Transverse colon (tissue), 4 donors: ENCODE results near the gene RAB17. TPM values are rescaled to one million over a fixed set of nuclear protein-coding genes. Genes with fewer than 3 reads are reported as not detected.
"Not testable (repeated sequence)": the region's sequence is repeated elsewhere in the genome, so short reads cannot be mapped to it uniquely, and the experiment has no call there.

Experiments used
- DNase-seq: peaks from one replicate; pipeline ENCODE4 v3.0.0-alpha.2; 2019
- H3K27ac ChIP-seq, 4 donors: fragments of 200-600 bp; sonication (generic); 2 replicates each; pipeline ENCODE4 v1.5.1; 2016 to 2018; ENCODE audit warnings: inconsistent platforms in 4 of 4
- H3K27me3 ChIP-seq: fragments of 200-600 bp; sonication (generic); 2 replicates; pipeline ENCODE4 v1.5.1; 2017; ENCODE audit warnings: inconsistent platforms
- H3K36me3 ChIP-seq, 4 donors: fragments of 200-600 bp; sonication (generic); 2 replicates each; pipeline ENCODE4 v1.5.1; 2017 to 2019; ENCODE audit warnings: inconsistent platforms in 4 of 4
- H3K4me1 ChIP-seq, 4 donors: fragments of 200-600 bp; sonication (generic); 2 replicates each; pipeline ENCODE4 v1.5.1; 2017 to 2020; ENCODE audit warnings: inconsistent platforms in 4 of 4
- H3K4me3 ChIP-seq, 4 donors: fragments of 200-600 bp; sonication (generic); 1 replicate in 1 of 4; 2 replicates in 3 of 4; pipeline versions ENCODE4 v1.5.1 to v1.6.1; 2017 to 2019; ENCODE audit warnings: inconsistent platforms in 4 of 4
- H3K9me3 ChIP-seq, 2 donors: fragments of 200-600 bp; sonication (generic); 2 replicates each; pipeline ENCODE4 v1.5.1; 2017 to 2019; ENCODE audit warnings: inconsistent platforms in 2 of 2
- CTCF ChIP-seq, 5 experiments: fragments of 200-600 bp in 3 of 5; fragments of 450-650 bp in 2 of 5; sonication (generic) in 3 of 5; IDR thresholded peaks; 1 replicate in 2 of 5; 2 replicates in 3 of 5; pipeline ENCODE4 v1.5.1; 2016 to 2017; ENCODE audit warnings: antibody characterized with exemption in 5 of 5, inconsistent platforms in 3 of 5, mild to moderate bottlenecking in 2 of 5, moderate library complexity in 1 of 5
- EP300 ChIP-seq: sonication (generic); formaldehyde crosslinking; IDR thresholded peaks from one replicate; pipeline ENCODE4 v1.6.1; 2017; ENCODE audit warnings: antibody characterized with exemption, low read depth
- POLR2A ChIP-seq: fragments of 450-650 bp; IDR thresholded peaks from one replicate; pipeline ENCODE4 v1.6.1; 2016; ENCODE audit warnings: antibody characterized with exemption, mild to moderate bottlenecking, moderate library complexity
- POLR2AphosphoS5 ChIP-seq, 3 donors: sonication (generic); formaldehyde crosslinking; IDR thresholded peaks; one replicate each; pipeline ENCODE4 v1.6.1; 2016; ENCODE audit warnings: antibody characterized with exemption in 3 of 3
- WGBS, 2 donors: methylation state at CpG; one replicate each; pipeline ENCODE4 v1.1.5; 2018; ENCODE audit warnings: low coverage in 1 of 2; 5-methylcytosine and 5-hydroxymethylcytosine counted together
- in situ Hi-C, 4 donors: fragments of 200-750 bp; cut with MboI; loops; one replicate each; pipeline versions ENCODE4 v1.15.0 to v1.15.1; 2017; ENCODE audit warnings: low sequenced_read_pairs in 3 of 4, low pct_ligation_motif_present in 1 of 4, low pct_unique_long_range_greater_than_20kb in 1 of 4
- intact Hi-C: fragments of 100-400 bp; cut with DNase I; formaldehyde crosslinking; loops from one replicate; pipeline ENCODE4 v1.15.1; 2023; ENCODE audit warnings: low total_unique reads
- total RNA-seq, 4 donors: library from RNA; depleted of rRNA; stranded (reverse); fragments of >200 nt; gene quantifications; one replicate each; pipeline ENCODE4 v1.1.0, GENCODE V29; 2016

The RAB17 gene
- total RNA-seq, 4 donors from 2014 or later: 25.1 to 104 (median 65.6) TPM

DNA sequence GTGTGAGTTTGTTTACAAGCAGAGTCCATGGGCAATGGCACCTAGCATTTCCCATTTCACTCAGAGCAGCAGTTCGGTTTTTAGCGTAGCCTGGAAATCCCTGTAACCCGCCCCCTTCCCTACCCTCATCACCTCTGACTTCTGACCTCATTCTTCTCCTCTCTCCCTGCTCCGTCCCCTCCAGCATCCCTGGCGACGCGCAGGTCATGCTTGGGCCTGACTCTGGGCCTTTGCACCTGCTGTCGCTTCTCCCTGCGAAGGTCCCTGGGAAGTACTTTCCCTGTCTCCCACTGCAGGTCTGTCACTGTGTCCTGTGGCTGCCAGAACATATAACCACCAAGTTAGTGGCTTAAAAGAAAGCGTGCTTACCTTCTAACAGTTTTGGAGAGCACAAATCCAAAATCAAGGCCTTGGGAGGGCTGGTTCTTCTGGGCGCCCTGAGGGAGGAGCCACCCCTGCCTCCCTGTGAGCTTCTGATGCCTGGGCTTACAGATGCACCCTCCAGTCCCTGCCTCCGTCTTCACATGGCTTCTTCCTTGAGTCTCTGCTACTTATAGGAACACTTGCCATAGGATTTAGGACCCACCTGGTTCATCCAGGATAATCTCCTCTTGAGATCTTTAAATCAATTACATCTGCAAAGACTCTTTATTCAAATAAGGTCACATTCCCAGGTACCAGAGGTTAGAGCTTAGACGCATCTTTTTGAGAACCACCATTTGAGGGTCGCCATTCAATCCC, 8.1 kb upstream of the RAB17 start:
- no peaks in the 10 kb centered on the region for H3K27me3 ChIP-seq
- WGBS, 2 donors: 85 to 100% methylated on average over 2 to 14 of the region's 14 CpGs
- no peak for DNase-seq
- no peak overlapping the region for H3K27ac ChIP-seq
- in situ Hi-C loops (loop anchor here in 1 of 4 donors (25.0 kb wide), 1 partner anchor 139 kb away; no protein-coding TSS in a partner anchor), intact Hi-C loops (loop anchor here (10.0 kb wide), 1 partner anchor 76 kb away; no protein-coding TSS in a partner anchor)
- no peaks in the 10 kb centered on the region for H3K9me3 ChIP-seq
- no peak for TF ChIP-seq CTCF (IDR thresholded peaks at IDR 0.05)
- no peak for TF ChIP-seq POLR2A
- TF ChIP-seq EP300: no peak
- H3K4me3 ChIP-seq: no peak overlapping the region
- H3K36me3 ChIP-seq: no peaks in the 10 kb centered on the region
- peaks cover 0 to 13% (median 6%) of the 10 kb centered on the region in 4 donors for H3K4me1 ChIP-seq

GRCh38 chr2:237597196-237598145, 6.9 kb upstream of the RAB17 start:
- intact Hi-C loops: loop anchor here (10.0 kb wide), 1 partner anchor 77 kb away; no protein-coding TSS in a partner anchor
- Histone ChIP-seq H3K9me3 (no peaks in the 10 kb centered on the region), H3K4me3 (no peak overlapping the region), H3K27ac (no peak overlapping the region), H3K36me3 (no peaks in the 10 kb centered on the region), H3K27me3 (no peaks in the 10 kb centered on the region), H3K4me1 (peaks cover 0 to 12% (median 5%) of the 10 kb centered on the region in 4 donors)
- WGBS, 2 donors: 74 to 86% methylated on average over 5 to 29 of the region's 29 CpGs
- in situ Hi-C loops: loop anchor here in 1 of 4 donors (25.0 kb wide), 1 partner anchor 140 kb away; no protein-coding TSS in a partner anchor
- no peak for DNase-seq
- TF ChIP-seq POLR2A (no peak), CTCF (IDR thresholded peaks at IDR 0.05) (no peak), POLR2AphosphoS5 (IDR thresholded peaks at IDR 0.05) (no peak), EP300 (no peak)

GRCh38 chr2:237596520-237597195, 6.1 kb upstream of the RAB17 start:
- Histone ChIP-seq H3K36me3 (no peaks in the 10 kb centered on the region), H3K27ac (no peak overlapping the region), H3K4me3 (no peak overlapping the region), H3K27me3 (no peaks in the 10 kb centered on the region), H3K9me3 (no peaks in the 10 kb centered on the region), H3K4me1 (peaks cover 0 to 12% (median 5%) of the 10 kb centered on the region in 4 donors)
- no peak for DNase-seq
- in situ Hi-C loops: loop anchor here in 1 of 4 donors (25.0 kb wide), 1 partner anchor 141 kb away; no protein-coding TSS in a partner anchor
- 88% methylated on average over 13 of the region's 13 CpGs; no CpG with 5 or more reads in 1 of the 2 donors for WGBS, 2 donors
- TF ChIP-seq EP300: no peak
- TF ChIP-seq POLR2A: no peak
- no peak for TF ChIP-seq CTCF (IDR thresholded peaks at IDR 0.05)
- TF ChIP-seq POLR2AphosphoS5 (IDR thresholded peaks at IDR 0.05): no peak
- intact Hi-C loops: loop anchor here (10.0 kb wide), 1 partner anchor 78 kb away; no protein-coding TSS in a partner anchor

- 93% methylated on average over 5 of the region's 5 CpGs; no CpG with 5 or more reads in 1 of the 2 donors for WGBS, 2 donors
- peaks cover 0 to 17% (median 6%) of the 10 kb centered on the region in 4 donors for H3K4me1 ChIP-seq
These were observed 5.4 kb upstream of the RAB17 start for GRCh38 chr2:237595829-237596519.

More at GRCh38 chr2:237595829-237596519, 5.4 kb upstream of the RAB17 start:
- not testable (repeated sequence) for H3K36me3 ChIP-seq, H3K9me3 ChIP-seq, DNase-seq, H3K4me3 ChIP-seq, H3K27me3 ChIP-seq
- in situ Hi-C loops: loop anchor here in 1 of 4 donors (25.0 kb wide), 1 partner anchor 141 kb away; no protein-coding TSS in a partner anchor
- peak overlapping the region in 1 of 4 donors; percentile 72 for H3K27ac ChIP-seq
- intact Hi-C loops: loop anchor here (10.0 kb wide), 1 partner anchor 79 kb away; no protein-coding TSS in a partner anchor
